ENCODE measurements around the gene PDZRN3. TPM values are rescaled to one million over a fixed set of nuclear protein-coding genes. Genes with fewer than 3 reads are reported as not detected.

PDZRN3 gene
- total and polyA plus RNA-seq, 2 of the 13 experiments (the other 11 are each of a cell fraction or from before 2014, with no cell fraction given): not detected

GRCh38 chr3:73601011-73601410 lies 23.7 kb downstream of the PDZRN3 start:
- intact Hi-C loops (cut with micrococcal nuclease; ENCODE audit: unreplicated experiment) (no loop called here), in situ Hi-C loops (cut with HindIII; ENCODE audit: extremely low pct_ligation_motif_present, low pct_unique_long_range_greater_than_20kb) (no loop called here)
- no peak for FAIRE-seq
- Histone ChIP-seq H3K79me2 (ENCODE audit: insufficient read depth, low read length) (no peaks in the 10 kb centered on the region), H3K9me3 (ENCODE audit: low read length) (no peaks in the 10 kb centered on the region), H3K27me3 (ENCODE audit: control insufficient read depth in 1 of 2, insufficient read depth in 2 of 2, low read length in 2 of 2) (no peaks in the 10 kb centered on the region), H3K4me3 (replicated peaks in 1 of 3; ENCODE audit: insufficient read depth in 1 of 3, low read depth in 2 of 3, low read length in 3 of 3) (no peak overlapping the region), H3K27ac (ENCODE audit: extremely low read length, insufficient read depth, low read length) (no peak overlapping the region), H3K4me2 (ENCODE audit: low read depth, low read length) (no peak overlapping the region), H2AFZ (ENCODE audit: low read length) (no peak overlapping the region), H3K9ac (ENCODE audit: insufficient read depth, low read depth, low read length) (no peak overlapping the region), H4K20me1 (ENCODE audit: insufficient read depth, low read length) (no peaks in the 10 kb centered on the region), H3K4me1 (ENCODE audit: insufficient read depth, low read length) (no peaks in the 10 kb centered on the region), H3K36me3 (replicated peaks in 1 of 2; ENCODE audit: control insufficient read depth in 1 of 2, insufficient read depth in 2 of 2, low read length in 2 of 2) (no peaks in the 10 kb centered on the region)
- TF ChIP-seq ARID5B (CRISPR knock-in tag; IDR thresholded peaks at IDR 0.05) (no peak), REST (IDR thresholded peaks at IDR 0.05; ENCODE audit: borderline replicate concordance in 1 of 2, low read depth in 1 of 2, low read length in 2 of 2) (no peak), ZNF354B (CRISPR knock-in tag; IDR thresholded peaks at IDR 0.05) (no peak)
- no TSS peak for BruUV-seq (replicated peaks)
- ChIA-PET CTCF (ENCODE audit: low intra/inter-chr PET ratio, low total read pairs) (no interaction called here), POLR2A (no interaction called here)
- no peak for DNase-seq (ENCODE audit: low spot score)
- 25% methylated on average over 4 of the region's 4 CpGs for WGBS (ENCODE audit: low lambda C conversion rate)
- ATAC-seq: no peak

Data from HepG2 (cell line).